ENCODE measurements around the gene ATAD2B. TPM values are rescaled to one million over a fixed set of nuclear protein-coding genes. Genes with fewer than 3 reads are reported as not detected.

Gene ATAD2B
- total RNA-seq, 4 donors from 2014 or later: 41.9 to 71.0 (median 53.1) TPM

- no peak for TF ChIP-seq CTCF (IDR thresholded peaks at IDR 0.05)
- no peak for TF ChIP-seq POLR2A (IDR thresholded peaks at IDR 0.05)
- no peak for DNase-seq
- Histone ChIP-seq H3K9me3 (no peaks in the 10 kb centered on the region), H3K27me3 (no peaks in the 10 kb centered on the region), H3K36me3 (peaks cover 0 to 23% (median 0%) of the 10 kb centered on the region in 3 donors), H3K4me3 (no peak overlapping the region), H3K27ac (no peak overlapping the region), H3K4me1 (no peaks in the 10 kb centered on the region)
Measured at GRCh38 chr2:23839919-23840578, 86.9 kb downstream of the ATAD2B start.

DNA sequence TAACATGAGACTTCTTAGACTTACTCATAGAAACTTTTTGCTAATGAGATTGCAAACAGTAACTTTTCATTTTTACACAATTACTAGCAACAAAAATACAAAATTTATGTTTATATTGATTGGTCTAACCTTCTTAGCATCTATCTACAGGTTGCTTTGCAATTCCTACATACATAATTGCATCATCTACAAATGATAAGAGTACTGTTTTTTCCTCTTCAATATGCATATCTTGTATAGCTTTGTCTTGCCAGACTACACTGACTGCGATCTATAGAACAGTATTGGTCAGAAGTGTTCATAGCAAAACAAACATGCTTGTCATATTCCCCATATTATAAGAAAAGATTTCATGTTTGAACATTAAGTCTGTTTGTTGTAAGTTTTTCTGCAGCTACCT is 87.9 kb downstream of the ATAD2B start:
- no peak overlapping the region for H3K4me3 ChIP-seq
- no peaks in the 10 kb centered on the region for H3K4me1 ChIP-seq
- H3K36me3 ChIP-seq: peaks cover 0 to 23% (median 0%) of the 10 kb centered on the region in 3 donors
- no peak overlapping the region for H3K27ac ChIP-seq
- DNase-seq: no peak
- no peaks in the 10 kb centered on the region for H3K27me3 ChIP-seq
- H3K9me3 ChIP-seq: no peaks in the 10 kb centered on the region
- TF ChIP-seq POLR2A (IDR thresholded peaks at IDR 0.05): no peak
- TF ChIP-seq CTCF (IDR thresholded peaks at IDR 0.05): no peak

- Histone ChIP-seq H3K27me3 (no peaks in the 10 kb centered on the region), H3K27ac (no peak overlapping the region), H3K9me3 (no peaks in the 10 kb centered on the region), H3K4me1 (no peaks in the 10 kb centered on the region), H3K4me3 (no peak overlapping the region), H3K36me3 (peaks cover 0 to 23% (median 0%) of the 10 kb centered on the region in 3 donors)
- no peak for TF ChIP-seq CTCF (IDR thresholded peaks at IDR 0.05)
- TF ChIP-seq POLR2A (IDR thresholded peaks at IDR 0.05): no peak
- no peak for DNase-seq
Measured at GRCh38 chr2:23838581-23838980, 88.3 kb downstream of the ATAD2B start.

DNA sequence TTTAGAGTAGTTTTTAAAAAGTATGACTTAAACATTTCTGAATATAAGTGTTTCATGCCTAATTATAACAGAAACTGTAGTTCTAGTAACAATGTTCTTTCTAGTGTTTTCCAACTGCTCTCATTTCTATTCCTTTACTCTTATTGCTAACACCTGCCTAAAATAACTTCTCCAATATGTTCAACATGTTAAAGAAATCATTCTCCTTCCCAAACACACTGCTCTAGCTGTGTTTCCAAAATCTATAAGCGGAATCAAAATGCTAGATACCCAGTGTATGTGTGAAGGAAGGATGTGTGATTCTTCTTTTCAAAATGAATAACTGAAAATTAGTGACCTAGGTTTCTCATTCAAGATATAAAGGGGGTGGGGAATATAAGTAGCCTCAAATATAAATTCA is 89.1 kb downstream of the ATAD2B start:
- no peaks in the 10 kb centered on the region for H3K4me1 ChIP-seq
- DNase-seq: no peak
- H3K36me3 ChIP-seq: peaks cover 0 to 23% (median 0%) of the 10 kb centered on the region in 3 donors
- TF ChIP-seq POLR2A (IDR thresholded peaks at IDR 0.05) (no peak), CTCF (IDR thresholded peaks at IDR 0.05) (no peak)
- no peaks in the 10 kb centered on the region for H3K27me3 ChIP-seq
- no peak overlapping the region for H3K27ac ChIP-seq
- no peak overlapping the region for H3K4me3 ChIP-seq
- no peaks in the 10 kb centered on the region for H3K9me3 ChIP-seq

- H3K36me3 ChIP-seq: peaks cover 0 to 23% (median 0%) of the 10 kb centered on the region in 3 donors
- no peaks in the 10 kb centered on the region for H3K9me3 ChIP-seq
- no peaks in the 10 kb centered on the region for H3K4me1 ChIP-seq
- TF ChIP-seq POLR2A (IDR thresholded peaks at IDR 0.05) (no peak), CTCF (IDR thresholded peaks at IDR 0.05) (no peak)
- no peaks in the 10 kb centered on the region for H3K27me3 ChIP-seq
- H3K27ac ChIP-seq: no peak overlapping the region
- no peak for DNase-seq
- no peak overlapping the region for H3K4me3 ChIP-seq
Measured at GRCh38 chr2:23836971-23837565, 89.9 kb downstream of the ATAD2B start.
